Stomach smooth muscle (tissue), 2 donors: ENCODE data around the gene EGLN3.

ENCODE experiments used
- H3K27ac ChIP-seq: one replicate; pipeline ENCODE4 v1.7.0; 2013; ENCODE audit warnings: mild to moderate bottlenecking, low read length, inconsistent platforms
- H3K27me3 ChIP-seq, 2 donors: one replicate each; pipeline ENCODE4 v1.7.0; 2013; ENCODE audit warnings: low read length in 2 of 2; ENCODE audit not compliant: insufficient read depth in 2 of 2, control insufficient read depth in 1 of 2
- H3K36me3 ChIP-seq, 2 donors: one replicate each; pipeline ENCODE4 v1.7.0; 2013; ENCODE audit warnings: low read length in 2 of 2; ENCODE audit not compliant: control insufficient read depth in 2 of 2, insufficient read depth in 2 of 2
- H3K4me1 ChIP-seq: one replicate; pipeline ENCODE4 v1.7.0; 2013; ENCODE audit warnings: low read length; ENCODE audit not compliant: control insufficient read depth, insufficient read depth
- H3K4me3 ChIP-seq, 2 donors: one replicate each; pipeline ENCODE4 v1.7.0; 2013; ENCODE audit warnings: low read length in 2 of 2
- H3K9ac ChIP-seq, 2 donors: one replicate each; pipeline ENCODE4 v1.7.0; 2013; ENCODE audit warnings: low read length in 2 of 2, mild to moderate bottlenecking in 1 of 2
- H3K9me3 ChIP-seq, 2 donors: one replicate each; pipeline ENCODE4 v1.7.0; 2013; ENCODE audit warnings: low read length in 2 of 2; ENCODE audit not compliant: control insufficient read depth in 2 of 2
- donor health status: healthy.
- donor health status: Pancreatic carcinoma.

EGLN3 gene

DNA sequence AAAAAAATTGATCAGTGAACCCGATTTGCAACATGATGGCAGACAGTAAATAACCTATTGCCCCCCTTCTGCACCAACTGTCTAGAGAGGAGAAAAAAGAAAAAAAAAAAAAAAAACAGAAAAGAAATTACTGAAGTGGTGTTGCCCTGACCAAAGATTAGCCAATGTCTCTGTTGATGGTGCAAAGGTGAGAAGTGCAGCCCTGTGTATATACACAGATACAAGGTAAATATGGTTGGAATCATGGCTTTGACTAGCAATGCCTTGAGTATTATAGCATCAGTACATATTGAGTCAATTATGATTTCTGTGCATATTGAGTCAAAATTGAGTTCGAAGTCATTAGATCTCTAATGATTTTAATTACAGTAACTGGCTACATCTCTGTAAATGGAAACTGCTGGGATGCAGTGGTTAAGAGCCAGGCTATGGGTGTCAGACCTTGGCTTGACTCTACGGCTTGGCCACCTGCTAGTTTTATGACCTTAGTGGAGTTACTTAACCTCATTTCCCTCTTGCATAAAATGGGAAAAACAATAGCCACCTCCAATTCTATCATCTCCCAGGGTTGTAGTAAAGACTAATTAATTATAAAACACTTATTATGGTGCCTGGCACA lies 51.0 kb downstream of the EGLN3 start:
- H3K27ac ChIP-seq, result no peak overlapping the region
- no peaks in the 10 kb centered on the region for H3K36me3 ChIP-seq
- H3K27me3 ChIP-seq, result no peaks in the 10 kb centered on the region
- no peaks in the 10 kb centered on the region for H3K9me3 ChIP-seq
- H3K4me3 ChIP-seq, result no peak overlapping the region
- no peak overlapping the region for H3K9ac ChIP-seq
- peaks cover 3% of the 10 kb centered on the region for H3K4me1 ChIP-seq

DNA sequence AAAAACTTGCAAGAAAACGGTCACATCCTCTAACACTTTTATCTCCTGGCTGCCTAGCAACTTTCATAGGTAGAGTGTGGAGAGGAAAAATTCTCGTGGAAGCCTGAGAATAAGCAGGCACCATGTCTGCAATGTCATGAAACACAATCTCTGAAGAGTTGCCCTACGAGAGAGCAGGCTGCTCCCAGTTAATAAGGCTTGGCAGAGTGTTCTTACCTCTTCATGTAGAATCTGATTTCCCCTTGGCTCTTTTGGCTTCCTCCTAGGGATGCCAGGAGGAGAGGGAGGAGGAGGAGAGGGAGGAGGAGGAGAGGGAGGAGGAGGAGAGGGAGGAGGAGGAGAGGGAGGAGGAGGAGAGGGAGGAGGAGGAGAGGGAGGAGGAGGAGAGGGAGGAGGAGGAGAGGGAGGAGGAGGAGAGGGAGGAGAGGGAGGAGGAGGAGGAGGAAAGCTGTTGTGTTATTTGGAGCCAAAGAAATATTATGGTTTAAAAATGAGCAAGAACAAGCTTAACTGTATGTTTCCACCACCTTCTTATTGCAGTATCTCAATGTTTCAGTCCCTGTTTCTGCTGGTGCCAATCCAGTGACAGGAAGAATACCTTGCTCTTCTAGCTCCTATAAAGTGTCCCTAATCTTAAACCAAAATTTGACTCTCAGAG lies 52.9 kb downstream of the EGLN3 start:
- H3K27ac ChIP-seq, result peak overlapping the region; percentile 37
- no peak overlapping the region for H3K4me3 ChIP-seq
- H3K9ac ChIP-seq, result no peak overlapping the region
- no peaks in the 10 kb centered on the region for H3K36me3 ChIP-seq
- H3K4me1 ChIP-seq, result peaks cover 3% of the 10 kb centered on the region
- no peaks in the 10 kb centered on the region for H3K27me3 ChIP-seq
- no peaks in the 10 kb centered on the region for H3K9me3 ChIP-seq

DNA sequence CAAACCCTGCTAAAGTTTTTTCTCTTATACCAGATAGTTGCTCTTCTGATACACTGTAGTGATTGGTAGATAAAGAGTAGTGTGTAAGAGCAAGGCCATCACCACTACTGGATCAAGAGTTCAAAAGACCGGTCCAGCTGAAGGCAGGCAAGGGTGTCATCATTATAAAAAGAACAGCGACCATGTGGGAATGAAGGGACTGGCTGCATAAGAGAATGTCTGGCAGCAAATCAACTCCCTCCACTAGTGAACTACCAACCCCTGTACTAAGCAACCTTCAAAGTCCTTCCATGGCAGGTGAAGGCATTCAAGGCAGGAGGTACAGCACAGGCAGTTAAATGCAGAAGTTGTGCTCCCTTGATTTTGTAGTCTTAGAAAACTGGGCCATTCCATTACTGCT lies 53.5 kb downstream of the EGLN3 start:
- Histone ChIP-seq H3K36me3 (no peaks in the 10 kb centered on the region), H3K9ac (no peak overlapping the region), H3K4me3 (no peak overlapping the region), H3K27me3 (no peaks in the 10 kb centered on the region), H3K27ac (peak overlapping the region; percentile 37), H3K9me3 (no peaks in the 10 kb centered on the region), H3K4me1 (peaks cover 3% of the 10 kb centered on the region)

DNA sequence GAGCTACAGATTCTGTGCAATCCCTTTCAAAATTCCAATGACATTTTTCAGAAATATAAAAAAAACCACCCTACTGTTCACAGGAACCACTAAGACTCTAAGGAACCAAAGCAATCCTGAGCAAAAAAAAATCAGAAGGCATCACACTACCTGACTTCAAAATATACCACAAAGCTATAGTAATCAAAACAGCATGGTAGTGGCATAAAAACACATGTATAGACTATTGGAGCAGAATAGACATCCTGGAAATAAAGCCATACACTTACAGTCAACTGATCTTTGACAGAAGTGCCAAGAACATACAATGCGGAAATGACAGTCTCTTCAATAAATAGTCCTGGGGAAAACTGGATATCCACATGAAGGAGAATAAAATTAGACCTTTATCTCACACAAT lies 56.5 kb downstream of the EGLN3 start:
- Histone ChIP-seq H3K4me3 (no peak overlapping the region), H3K9ac (no peak overlapping the region), H3K9me3 (no peaks in the 10 kb centered on the region), H3K27me3 (no peaks in the 10 kb centered on the region), H3K36me3 (no peaks in the 10 kb centered on the region), H3K4me1 (peaks cover 3% of the 10 kb centered on the region), H3K27ac (no peak overlapping the region)

DNA sequence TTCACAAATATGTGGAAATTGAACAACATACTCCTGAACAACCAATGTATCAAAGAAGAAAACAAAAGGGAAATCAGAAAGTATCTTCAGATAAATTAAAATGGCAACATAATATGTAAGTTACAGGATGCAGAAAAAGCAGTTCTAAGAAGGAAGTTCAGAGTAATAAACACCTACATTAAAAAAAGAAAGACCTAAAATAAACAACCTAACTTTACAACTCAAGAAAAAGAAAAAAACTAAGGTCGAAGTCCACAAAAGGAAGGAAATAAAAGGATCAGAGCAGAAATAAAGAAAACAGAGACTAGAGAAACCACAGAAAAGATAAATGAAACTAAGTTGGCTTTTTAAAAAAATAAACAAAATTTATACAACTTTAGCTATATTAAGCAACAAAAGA lies 59.2 kb downstream of the EGLN3 start:
- H3K27me3 ChIP-seq, result no peaks in the 10 kb centered on the region
- no peaks in the 10 kb centered on the region for H3K36me3 ChIP-seq
- H3K9ac ChIP-seq, result no peak overlapping the region
- H3K4me3 ChIP-seq, result no peak overlapping the region
- H3K27ac ChIP-seq, result no peak overlapping the region
- H3K4me1 ChIP-seq, result no peaks in the 10 kb centered on the region
- no peaks in the 10 kb centered on the region for H3K9me3 ChIP-seq

DNA sequence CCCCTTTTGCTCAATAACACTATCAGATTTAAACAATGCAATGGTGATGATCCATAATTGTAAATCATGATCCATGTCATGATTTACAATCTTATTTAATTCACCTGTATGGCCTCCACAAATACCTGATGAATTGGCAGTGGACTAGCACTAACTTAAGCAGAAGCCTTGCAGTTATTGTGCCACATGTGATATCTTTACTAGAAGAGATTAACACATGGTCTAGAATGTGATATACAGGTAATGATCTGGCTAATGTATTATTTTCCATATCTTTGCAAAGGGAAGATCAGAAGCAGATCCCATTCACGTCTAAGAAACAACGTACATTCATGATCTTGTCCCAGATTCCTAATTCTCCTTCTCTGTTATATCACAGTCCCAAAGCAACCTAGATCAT lies 66.0 kb downstream of the EGLN3 start:
- Histone ChIP-seq H3K9ac (no peak overlapping the region), H3K36me3 (no peaks in the 10 kb centered on the region), H3K4me1 (no peaks in the 10 kb centered on the region), H3K27me3 (no peaks in the 10 kb centered on the region), H3K27ac (no peak overlapping the region), H3K4me3 (no peak overlapping the region), H3K9me3 (no peaks in the 10 kb centered on the region)

DNA sequence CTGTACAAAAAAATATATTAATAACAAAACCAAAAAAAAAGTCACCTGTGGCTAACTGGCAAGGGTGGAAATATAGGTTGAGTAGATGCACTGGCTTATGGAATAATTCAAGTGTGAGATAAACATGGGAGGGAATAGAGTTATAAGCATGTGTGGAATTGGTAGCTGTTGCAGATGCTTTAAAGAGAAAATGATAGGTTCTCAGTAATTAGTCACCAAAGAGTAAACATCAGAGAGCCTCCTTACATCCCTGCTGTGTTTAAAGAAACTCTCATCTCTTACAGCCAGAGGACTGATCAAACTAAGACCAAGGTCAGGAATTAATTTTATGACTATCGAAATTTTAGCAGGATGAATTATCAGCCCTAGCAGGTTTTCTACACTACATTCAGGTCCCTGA lies 70.5 kb downstream of the EGLN3 start:
- H3K36me3 ChIP-seq, result no peaks in the 10 kb centered on the region
- no peak overlapping the region for H3K4me3 ChIP-seq
- H3K27me3 ChIP-seq, result no peaks in the 10 kb centered on the region
- H3K27ac ChIP-seq, result no peak overlapping the region
- H3K9ac ChIP-seq, result no peak overlapping the region
- no peaks in the 10 kb centered on the region for H3K4me1 ChIP-seq
- H3K9me3 ChIP-seq, result peaks cover 3% of the 10 kb centered on the region in 2 donors

DNA sequence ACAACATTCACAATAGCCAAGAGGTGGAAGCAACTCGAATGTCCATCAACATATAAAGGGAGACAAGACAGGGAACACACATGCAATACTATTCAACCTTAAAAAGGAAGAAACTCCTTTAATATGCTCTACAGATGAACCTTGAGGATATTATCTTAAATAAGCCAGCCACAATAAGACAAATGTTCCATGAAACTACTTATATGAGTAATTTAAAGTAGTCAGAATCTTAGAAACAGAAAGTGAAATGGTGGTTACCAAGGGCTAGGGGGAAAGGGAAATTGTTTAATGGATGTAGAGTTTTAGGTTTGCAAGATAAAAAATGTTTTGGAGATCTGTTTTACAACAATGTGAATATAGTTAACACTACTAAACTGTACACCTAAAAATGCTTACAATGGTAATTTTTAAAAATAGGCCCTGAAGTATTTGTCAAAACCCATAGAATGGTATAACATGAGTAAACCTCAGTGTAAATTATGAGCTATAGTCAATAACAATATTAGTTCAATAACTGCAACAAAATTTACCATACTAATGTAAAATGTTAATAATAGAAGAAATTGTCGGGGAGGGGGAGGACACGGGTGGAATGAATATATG lies 71.1 kb downstream of the EGLN3 start:
- Histone ChIP-seq H3K9ac (no peak overlapping the region), H3K27me3 (no peaks in the 10 kb centered on the region), H3K27ac (no peak overlapping the region), H3K9me3 (peaks cover 3% of the 10 kb centered on the region in 2 donors), H3K36me3 (no peaks in the 10 kb centered on the region), H3K4me3 (no peak overlapping the region), H3K4me1 (no peaks in the 10 kb centered on the region)

DNA sequence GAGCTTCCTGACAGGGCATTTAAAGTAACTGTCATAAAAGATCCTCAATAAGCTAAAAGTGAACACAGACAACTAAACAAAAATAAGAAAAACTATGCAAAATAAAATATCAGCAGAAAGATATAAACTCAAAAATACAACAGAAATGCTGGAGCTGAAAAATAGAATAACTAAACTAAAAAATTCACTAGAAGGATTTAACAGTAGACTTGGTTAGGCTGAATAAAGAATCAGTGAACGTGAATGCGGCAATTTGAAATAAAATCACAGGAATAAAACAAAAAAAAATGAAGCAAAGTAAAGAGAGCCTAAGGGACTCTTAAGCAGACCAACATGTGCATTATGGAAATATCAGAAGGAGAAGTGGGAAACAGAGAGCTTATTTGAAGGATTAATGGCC lies 74.6 kb downstream of the EGLN3 start:
- H3K9me3 ChIP-seq, result peaks cover 3% of the 10 kb centered on the region in 2 donors
- H3K27me3 ChIP-seq, result no peaks in the 10 kb centered on the region
- H3K27ac ChIP-seq, result no peak overlapping the region
- H3K36me3 ChIP-seq, result no peaks in the 10 kb centered on the region
- no peak overlapping the region for H3K9ac ChIP-seq
- no peak overlapping the region for H3K4me3 ChIP-seq
- H3K4me1 ChIP-seq, result no peaks in the 10 kb centered on the region
